SU-DHL-6 (cell line): ENCODE results near the gene BUB3.

Experiments used
- CTCF ChIP-seq: fragments of 200-600 bp; sonication (generic); IDR thresholded peaks from one replicate; pipeline ENCODE4 v1.5.1; 2017; ENCODE audit warnings: antibody characterized with exemption, mild to moderate bottlenecking, low read length, moderate library complexity; ENCODE audit not compliant: insufficient read depth, poor library complexity, severe bottlenecking
- EZH2phosphoT487 ChIP-seq: fragments of 200-600 bp; sonication (generic), shearing (Covaris generic); conservative IDR thresholded peaks from 2 replicates; pipeline ENCODE4 v1.6.1; 2018; ENCODE audit warnings: mild to moderate bottlenecking, antibody characterized with exemption, low read length, moderate library complexity, mixed read lengths

GRCh38 chr10:123183724-123184123 lies 29.5 kb downstream of the BUB3 start:
- TF ChIP-seq CTCF (no peak), EZH2phosphoT487 (no peak)
